Neutrophil (primary cell): ENCODE data around the gene PAM.

Source experiments
- H3K27ac ChIP-seq: fragments of 200-600 bp; sonication (generic); 2 replicates; pipeline ENCODE4 v1.5.1; 2016; ENCODE audit warnings: mild to moderate bottlenecking, moderate library complexity
- H3K27me3 ChIP-seq: fragments of 200-600 bp; sonication (generic); 2 replicates; pipeline ENCODE4 v1.6.0; 2016; ENCODE audit warnings: mild to moderate bottlenecking
- H3K36me3 ChIP-seq: fragments of 200-600 bp; sonication (generic); 2 replicates; pipeline ENCODE4 v1.5.1; 2017
- H3K4me1 ChIP-seq, 2 experiments: fragments of 200-600 bp in 1 of 2; sonication (generic) in 1 of 2; 1 replicate in 1 of 2; 2 replicates in 1 of 2; pipeline versions ENCODE4 v1.5.1 to v1.6.1; 2013 to 2016; ENCODE audit warnings: low read depth in 1 of 2, low read length in 1 of 2, mild to moderate bottlenecking in 1 of 2, moderate library complexity in 1 of 2; ENCODE audit not compliant: control insufficient read depth in 1 of 2, insufficient read depth in 1 of 2
- H3K4me3 ChIP-seq, 2 experiments: fragments of 200-600 bp in 1 of 2; sonication (generic) in 1 of 2; 1 replicate in 1 of 2; 2 replicates in 1 of 2; pipeline ENCODE4 v1.5.1; 2013 to 2016; ENCODE audit warnings: low read depth in 1 of 2, low read length in 1 of 2, mild to moderate bottlenecking in 1 of 2, moderate library complexity in 1 of 2
- H3K9me3 ChIP-seq: fragments of 200-600 bp; sonication (generic); 2 replicates; pipeline ENCODE4 v1.5.1; 2016
- TF ChIP-seq, protein P1 (sequence below): fragments of 200-600 bp; sonication (generic); IDR thresholded peaks from 2 replicates; pipeline ENCODE4 v1.5.1; 2016; ENCODE audit warnings: antibody characterized with exemption

The PAM gene

DNA sequence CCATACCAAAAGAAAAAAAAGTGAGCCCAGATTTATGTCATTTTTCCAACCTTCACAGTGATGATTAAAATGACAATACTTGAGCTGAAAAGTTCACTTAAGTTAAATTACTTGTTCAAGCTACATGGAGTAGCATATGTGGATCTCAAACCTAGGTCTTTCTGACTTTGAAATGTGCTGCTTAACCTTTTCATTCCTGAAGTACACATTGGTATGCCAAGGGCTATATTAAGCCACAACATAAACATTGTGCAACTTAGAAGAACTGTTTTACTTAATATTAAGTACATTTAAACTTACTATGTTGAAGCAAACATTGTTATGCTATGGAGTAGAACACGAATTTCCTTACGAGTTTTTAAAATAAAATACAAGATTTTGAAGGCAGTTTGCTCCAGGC, 259.9 kb downstream of the PAM start:
- H3K27ac ChIP-seq: no peak overlapping the region
- H3K9me3 ChIP-seq: no peaks in the 10 kb centered on the region
- TF ChIP-seq, protein P1, sequence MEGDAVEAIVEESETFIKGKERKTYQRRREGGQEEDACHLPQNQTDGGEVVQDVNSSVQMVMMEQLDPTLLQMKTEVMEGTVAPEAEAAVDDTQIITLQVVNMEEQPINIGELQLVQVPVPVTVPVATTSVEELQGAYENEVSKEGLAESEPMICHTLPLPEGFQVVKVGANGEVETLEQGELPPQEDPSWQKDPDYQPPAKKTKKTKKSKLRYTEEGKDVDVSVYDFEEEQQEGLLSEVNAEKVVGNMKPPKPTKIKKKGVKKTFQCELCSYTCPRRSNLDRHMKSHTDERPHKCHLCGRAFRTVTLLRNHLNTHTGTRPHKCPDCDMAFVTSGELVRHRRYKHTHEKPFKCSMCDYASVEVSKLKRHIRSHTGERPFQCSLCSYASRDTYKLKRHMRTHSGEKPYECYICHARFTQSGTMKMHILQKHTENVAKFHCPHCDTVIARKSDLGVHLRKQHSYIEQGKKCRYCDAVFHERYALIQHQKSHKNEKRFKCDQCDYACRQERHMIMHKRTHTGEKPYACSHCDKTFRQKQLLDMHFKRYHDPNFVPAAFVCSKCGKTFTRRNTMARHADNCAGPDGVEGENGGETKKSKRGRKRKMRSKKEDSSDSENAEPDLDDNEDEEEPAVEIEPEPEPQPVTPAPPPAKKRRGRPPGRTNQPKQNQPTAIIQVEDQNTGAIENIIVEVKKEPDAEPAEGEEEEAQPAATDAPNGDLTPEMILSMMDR: no peak
- no peaks in the 10 kb centered on the region for H3K27me3 ChIP-seq
- H3K4me1 ChIP-seq: no peaks in the 10 kb centered on the region
- H3K4me3 ChIP-seq: no peak overlapping the region
- H3K36me3 ChIP-seq: peaks cover 16% of the 10 kb centered on the region

DNA sequence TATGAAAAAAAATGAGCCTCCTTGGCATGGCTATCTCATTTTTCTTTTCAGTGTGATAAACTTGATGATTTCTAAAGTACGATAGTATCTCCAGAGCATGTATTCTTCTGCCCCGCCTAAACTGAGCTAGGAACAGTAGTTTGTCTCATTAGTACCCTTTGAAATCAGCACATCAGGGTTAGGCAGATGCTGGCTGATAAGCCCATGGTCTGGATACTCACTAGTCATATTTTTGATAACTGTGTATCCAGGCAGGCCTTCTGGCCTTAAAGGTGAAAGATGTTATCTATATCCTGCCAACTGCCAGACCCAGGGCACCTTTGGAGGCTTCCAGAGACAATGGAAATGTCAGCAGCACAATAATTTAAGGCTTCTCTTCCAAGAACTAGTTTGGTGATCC, 261.1 kb downstream of the PAM start:
- Histone ChIP-seq H3K9me3 (no peaks in the 10 kb centered on the region), H3K36me3 (peaks cover 23% of the 10 kb centered on the region), H3K4me1 (no peaks in the 10 kb centered on the region), H3K27ac (no peak overlapping the region), H3K27me3 (no peaks in the 10 kb centered on the region), H3K4me3 (no peak overlapping the region)
- TF ChIP-seq, protein P1: no peak

DNA sequence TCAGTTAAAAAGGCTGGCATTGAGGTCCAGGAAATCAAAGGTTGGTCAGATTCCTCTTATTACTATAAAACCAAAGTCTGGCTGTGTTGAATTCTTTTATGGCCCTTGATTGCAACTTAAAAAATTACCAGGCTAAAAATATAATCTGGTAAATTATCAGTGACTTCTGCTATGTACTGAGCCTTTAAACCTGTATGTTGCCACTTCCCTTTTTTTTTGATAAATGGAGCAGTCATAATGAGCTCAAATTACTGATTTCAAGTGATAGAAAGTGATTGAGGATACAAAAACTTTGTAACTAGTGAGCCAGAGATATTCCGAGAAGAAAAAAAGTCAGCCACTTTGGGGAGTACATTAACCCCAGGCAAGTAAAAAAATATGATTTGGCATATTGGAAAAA, 264.7 kb downstream of the PAM start:
- TF ChIP-seq, protein P1: no peak
- peaks cover 24% of the 10 kb centered on the region for H3K36me3 ChIP-seq

DNA sequence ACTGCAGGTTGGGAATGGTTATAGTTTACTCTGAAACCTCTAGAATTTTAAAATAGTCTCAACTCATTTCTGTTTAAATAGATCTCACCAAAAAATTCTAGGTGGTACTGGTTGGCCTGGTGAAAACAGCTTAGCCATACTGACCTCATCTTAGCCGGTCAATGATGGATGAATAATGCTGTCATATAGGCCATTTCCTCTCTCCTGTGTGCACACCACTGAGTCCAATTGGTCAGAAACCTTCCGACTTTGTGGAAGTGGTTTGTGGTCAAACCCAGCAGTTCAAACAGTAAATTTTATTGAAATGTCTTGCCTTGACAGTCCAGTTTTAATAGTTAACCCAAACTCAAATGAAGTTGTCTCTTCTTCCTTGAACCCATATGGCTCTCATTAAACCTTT, 266.2 kb downstream of the PAM start:
- no peaks in the 10 kb centered on the region for H3K27me3 ChIP-seq
- H3K4me1 ChIP-seq: no peaks in the 10 kb centered on the region
- H3K4me3 ChIP-seq: no peak overlapping the region
- peaks cover 28% of the 10 kb centered on the region for H3K36me3 ChIP-seq
- TF ChIP-seq, protein P1: no peak
- H3K9me3 ChIP-seq: no peaks in the 10 kb centered on the region
- H3K27ac ChIP-seq: no peak overlapping the region

More for the DNA sequence above, 264.7 kb downstream of the PAM start:
- Histone ChIP-seq H3K9me3 (no peaks in the 10 kb centered on the region), H3K27ac (no peak overlapping the region), H3K4me1 (no peaks in the 10 kb centered on the region), H3K4me3 (no peak overlapping the region), H3K27me3 (no peaks in the 10 kb centered on the region)

DNA sequence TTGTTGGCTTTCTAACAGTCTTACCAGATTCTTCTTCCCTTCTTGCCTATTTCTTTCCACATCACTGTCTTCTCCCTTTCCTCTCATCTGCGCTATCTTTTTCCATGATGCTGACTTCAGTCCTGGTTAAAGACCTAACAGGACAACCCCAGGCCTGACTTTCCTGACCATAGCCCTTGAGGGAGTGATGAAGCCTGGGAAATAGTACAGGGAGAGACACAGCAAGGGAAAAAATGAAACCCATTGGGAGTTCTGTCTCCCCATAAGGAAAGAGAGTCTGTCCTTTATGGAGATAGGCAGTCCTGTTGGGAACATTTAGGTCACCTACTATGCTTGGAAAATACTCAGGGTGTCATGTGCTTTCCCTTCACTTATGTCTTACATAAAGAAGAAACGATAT, 272.2 kb downstream of the PAM start:
- Histone ChIP-seq H3K27me3 (no peaks in the 10 kb centered on the region), H3K9me3 (no peaks in the 10 kb centered on the region), H3K4me3 (no peak overlapping the region), H3K4me1 (no peaks in the 10 kb centered on the region), H3K36me3 (peaks cover 49% of the 10 kb centered on the region), H3K27ac (no peak overlapping the region)
- TF ChIP-seq, protein P1: no peak

DNA sequence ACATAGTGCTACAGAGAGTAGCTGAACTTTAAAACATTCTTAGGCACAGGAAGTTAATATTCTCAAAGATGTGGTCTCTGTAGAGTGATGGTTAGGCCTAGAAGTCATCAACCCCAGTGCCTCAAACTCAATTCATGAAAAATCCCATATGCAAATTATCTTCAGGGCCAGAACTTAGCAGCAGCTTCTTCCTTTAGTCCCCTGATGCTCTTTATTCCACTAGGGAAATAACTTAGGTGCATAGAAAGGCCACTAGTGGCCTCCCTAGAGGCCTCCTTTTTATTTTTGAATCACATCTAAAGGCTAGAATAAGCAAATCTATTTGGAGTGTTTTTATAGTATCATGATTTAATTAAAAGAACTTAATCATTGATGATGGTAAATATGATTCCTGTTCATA, 276.5 kb downstream of the PAM start:
- no peaks in the 10 kb centered on the region for H3K4me1 ChIP-seq
- no peaks in the 10 kb centered on the region for H3K27me3 ChIP-seq
- H3K36me3 ChIP-seq: peaks cover 42% of the 10 kb centered on the region
- H3K4me3 ChIP-seq: no peak overlapping the region
- TF ChIP-seq, protein P1: no peak
- H3K9me3 ChIP-seq: no peaks in the 10 kb centered on the region
- no peak overlapping the region for H3K27ac ChIP-seq
